OCI-LY1 (cell line): ENCODE measurements around the gene OAF.

Source experiments
- EZH2 ChIP-seq: fragments of 200-600 bp; sonication (generic), shearing (Covaris generic); IDR thresholded peaks from 2 replicates; pipeline ENCODE4 v1.8.0; 2017; ENCODE audit warnings: borderline replicate concordance, mixed run types, mild to moderate bottlenecking, antibody characterized with exemption, low read length, moderate library complexity, mixed read lengths
- TF ChIP-seq, protein P1 (sequence below): fragments of 200-600 bp; sonication (generic), shearing (Covaris generic); IDR thresholded peaks from 2 replicates; pipeline ENCODE4 v1.5.1; 2017; ENCODE audit warnings: mild to moderate bottlenecking, antibody characterized with exemption, low read length, moderate library complexity, mixed read lengths

DNA sequence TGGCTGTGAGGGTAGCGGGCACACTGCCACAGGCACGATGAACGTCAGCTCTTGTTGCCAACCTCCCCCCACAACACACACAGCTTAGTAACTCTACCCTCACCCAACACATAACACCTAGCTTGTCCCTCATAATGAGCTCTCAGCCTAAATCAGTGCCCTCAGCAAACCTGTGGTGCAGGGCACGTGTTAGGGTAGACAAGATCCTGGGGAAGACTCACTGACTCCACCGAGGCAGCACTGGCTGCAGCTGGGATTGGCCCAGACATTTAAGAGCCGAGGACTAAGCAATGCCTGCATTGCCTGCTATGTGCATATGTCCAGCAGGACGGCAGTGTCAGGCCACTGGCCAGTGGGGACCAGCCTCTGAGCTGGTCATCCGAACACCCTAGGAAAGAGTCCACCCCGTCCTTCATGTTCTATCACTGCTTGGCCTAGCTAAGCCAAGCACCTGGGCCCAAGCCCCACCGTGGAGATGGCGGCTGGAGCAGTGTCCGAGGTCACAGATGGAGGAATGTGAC lies 40.0 kb upstream of the OAF start:
- TF ChIP-seq, protein P1, sequence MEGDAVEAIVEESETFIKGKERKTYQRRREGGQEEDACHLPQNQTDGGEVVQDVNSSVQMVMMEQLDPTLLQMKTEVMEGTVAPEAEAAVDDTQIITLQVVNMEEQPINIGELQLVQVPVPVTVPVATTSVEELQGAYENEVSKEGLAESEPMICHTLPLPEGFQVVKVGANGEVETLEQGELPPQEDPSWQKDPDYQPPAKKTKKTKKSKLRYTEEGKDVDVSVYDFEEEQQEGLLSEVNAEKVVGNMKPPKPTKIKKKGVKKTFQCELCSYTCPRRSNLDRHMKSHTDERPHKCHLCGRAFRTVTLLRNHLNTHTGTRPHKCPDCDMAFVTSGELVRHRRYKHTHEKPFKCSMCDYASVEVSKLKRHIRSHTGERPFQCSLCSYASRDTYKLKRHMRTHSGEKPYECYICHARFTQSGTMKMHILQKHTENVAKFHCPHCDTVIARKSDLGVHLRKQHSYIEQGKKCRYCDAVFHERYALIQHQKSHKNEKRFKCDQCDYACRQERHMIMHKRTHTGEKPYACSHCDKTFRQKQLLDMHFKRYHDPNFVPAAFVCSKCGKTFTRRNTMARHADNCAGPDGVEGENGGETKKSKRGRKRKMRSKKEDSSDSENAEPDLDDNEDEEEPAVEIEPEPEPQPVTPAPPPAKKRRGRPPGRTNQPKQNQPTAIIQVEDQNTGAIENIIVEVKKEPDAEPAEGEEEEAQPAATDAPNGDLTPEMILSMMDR, result no peak
- TF ChIP-seq EZH2, result no peak
